Epidermal melanocyte (primary cell): ENCODE results near the gene PSEN2.
"Not testable (repeated sequence)": the region's sequence is repeated elsewhere in the genome, so short reads cannot be mapped to it uniquely, and the experiment has no call there.

ENCODE experiments used
- DNase-seq: peaks from one replicate; pipeline ENCODE4 v3.0.0; 2011; ENCODE audit warnings: low spot score; ENCODE audit not compliant: insufficient read length

The PSEN2 gene

GRCh38 chr1:226870401-226871279 is at the start of gene PSEN2:
Gene PSEN2 (plus strand): TSS chr1:226870616. CDS start chr1:226881908, 11,292 bp downstream.
- DNase-seq: peak; percentile 56

- DNase-seq: peak; percentile 85
Observed at GRCh38 chr1:226820941-226821718, 49.3 kb upstream of the PSEN2 start.

GRCh38 chr1:226821719-226822085 is 48.7 kb upstream of the PSEN2 start:
- DNase-seq: no peak

- no peak for DNase-seq
Observed at GRCh38 chr1:226823643-226824042, 46.8 kb upstream of the PSEN2 start.

GRCh38 chr1:226825037-226825745 is 45.2 kb upstream of the PSEN2 start:
- DNase-seq: no peak

GRCh38 chr1:226825746-226826100 is 44.7 kb upstream of the PSEN2 start:
- no peak for DNase-seq

- DNase-seq: no peak
Observed at GRCh38 chr1:226826479-226827261, 43.7 kb upstream of the PSEN2 start.

- DNase-seq: no peak
Observed at GRCh38 chr1:226827458-226827857, 43.0 kb upstream of the PSEN2 start.

GRCh38 chr1:226827968-226828513 is 42.4 kb upstream of the PSEN2 start:
- DNase-seq: peak; percentile 91

- DNase-seq: no peak
Observed at GRCh38 chr1:226829105-226829504, 41.3 kb upstream of the PSEN2 start.

- DNase-seq: no peak
Observed at GRCh38 chr1:226831953-226832352, 38.5 kb upstream of the PSEN2 start.

- no peak for DNase-seq
Observed at GRCh38 chr1:226832613-226833012, 37.8 kb upstream of the PSEN2 start.

GRCh38 chr1:226834179-226834578 is 36.2 kb upstream of the PSEN2 start:
- not testable (repeated sequence) for DNase-seq

- not testable (repeated sequence) for DNase-seq
Observed at GRCh38 chr1:226835396-226835795, 35.0 kb upstream of the PSEN2 start.

GRCh38 chr1:226837966-226838365 is 32.5 kb upstream of the PSEN2 start:
- not testable (repeated sequence) for DNase-seq

GRCh38 chr1:226838456-226838855 is 32.0 kb upstream of the PSEN2 start:
- DNase-seq: no peak

- no peak for DNase-seq
Observed at GRCh38 chr1:226845624-226846023, 24.8 kb upstream of the PSEN2 start.

GRCh38 chr1:226846786-226847185 is 23.6 kb upstream of the PSEN2 start:
- no peak for DNase-seq

- DNase-seq: not testable (repeated sequence)
Observed at GRCh38 chr1:226854548-226854947, 15.9 kb upstream of the PSEN2 start.

GRCh38 chr1:226862890-226863289 is 7.5 kb upstream of the PSEN2 start:
- DNase-seq: no peak

- DNase-seq: peak; percentile 77
Observed at GRCh38 chr1:226863446-226863845, 7.0 kb upstream of the PSEN2 start.
